GM04504 (cell line): ENCODE data around the gene IL1RAP.

Experiments
- DNase-seq: peaks from one replicate; pipeline ENCODE4 v3.0.0-alpha.2; 2012; ENCODE audit warnings: low read depth

IL1RAP gene

GRCh38 chr3:190615060-190615384, 101.1 kb downstream of the IL1RAP start:
- no peak for DNase-seq

DNA sequence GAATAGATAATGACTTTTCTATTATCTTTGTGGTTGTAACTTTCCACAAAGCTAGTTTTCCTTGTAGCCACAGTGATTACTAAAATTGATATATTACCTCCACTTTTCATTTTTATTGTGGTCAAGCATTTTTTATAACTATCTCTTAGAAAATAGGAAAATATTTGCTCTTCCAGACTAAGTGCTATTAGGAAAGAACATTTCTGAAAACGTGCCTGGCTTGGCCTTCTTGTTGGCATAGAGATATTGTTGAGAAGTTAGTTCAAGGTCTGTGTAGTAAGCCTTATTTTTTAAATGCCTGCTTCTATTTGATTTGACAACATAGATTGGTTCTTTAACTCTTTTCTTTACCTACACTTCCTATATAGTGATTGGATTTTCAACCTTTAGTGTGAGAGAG, 101.7 kb downstream of the IL1RAP start:
- no peak for DNase-seq

DNA sequence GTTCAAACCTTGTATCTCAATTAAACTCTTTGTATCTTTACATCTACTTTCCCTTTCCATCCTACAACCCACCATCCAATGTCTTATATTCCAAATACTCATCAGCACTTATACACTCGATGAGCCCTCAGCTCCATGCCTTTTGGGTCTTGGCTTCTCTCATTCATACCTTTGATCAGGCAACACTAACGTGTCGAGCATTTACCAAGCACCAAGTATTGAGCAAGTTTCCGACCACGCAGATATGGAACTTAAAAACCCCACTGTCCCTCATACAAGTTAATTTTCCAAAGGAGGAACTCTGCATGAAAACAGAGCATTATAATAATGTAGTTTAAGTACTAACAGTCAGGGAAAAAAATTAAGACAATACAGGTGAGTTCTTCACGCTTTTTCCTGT, 102.8 kb downstream of the IL1RAP start:
- no peak for DNase-seq

DNA sequence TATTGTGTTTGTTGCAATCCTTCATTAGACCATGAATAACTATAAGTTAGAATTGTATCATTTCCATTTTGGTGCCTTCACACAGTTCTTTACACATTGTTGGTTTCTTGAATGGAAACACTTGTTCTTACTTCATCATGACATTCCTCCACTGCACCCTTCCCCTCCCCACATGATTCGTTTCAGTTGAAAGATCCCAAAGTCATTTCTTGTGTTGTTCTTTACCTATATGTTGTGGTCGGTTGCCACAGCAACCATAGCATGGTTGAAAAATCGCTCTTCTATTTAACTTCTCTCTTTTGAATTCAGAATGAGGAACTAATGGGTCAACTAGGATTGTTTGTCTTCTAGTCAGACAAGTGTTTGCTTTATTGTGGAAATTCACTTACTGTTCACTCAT, 103.3 kb downstream of the IL1RAP start:
- no peak for DNase-seq

GRCh38 chr3:190618330-190619030, 104.6 kb downstream of the IL1RAP start:
- no peak for DNase-seq

DNA sequence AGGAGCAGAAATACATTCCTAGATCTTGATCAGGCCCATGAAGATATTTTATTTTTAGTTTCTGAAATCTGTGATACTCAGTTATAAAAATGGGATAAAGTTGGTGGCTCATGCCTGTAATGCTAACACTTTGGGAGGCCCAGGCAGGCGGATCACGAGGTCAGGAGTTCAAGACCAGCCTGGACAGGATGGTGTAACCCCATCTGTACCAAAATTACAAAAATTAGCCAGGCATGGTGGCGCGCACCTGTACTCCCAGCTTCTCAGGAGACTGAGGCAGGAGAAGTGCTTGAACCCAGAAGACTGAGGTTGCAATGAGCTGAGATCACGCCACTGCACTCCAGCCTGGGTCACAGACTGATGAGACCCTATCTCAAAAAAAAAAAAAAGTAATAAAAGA, 105.5 kb downstream of the IL1RAP start:
- no peak for DNase-seq

- DNase-seq, result no peak
Measured at GRCh38 chr3:190619761-190620160, 105.9 kb downstream of the IL1RAP start.

GRCh38 chr3:190620886-190621608, 107.2 kb downstream of the IL1RAP start:
- no peak for DNase-seq

GRCh38 chr3:190621927-190622326, 108.0 kb downstream of the IL1RAP start:
- DNase-seq, result no peak

- DNase-seq, result no peak
Measured at GRCh38 chr3:190624282-190624681, 110.4 kb downstream of the IL1RAP start.

- DNase-seq, result no peak
Measured at GRCh38 chr3:190626951-190627620, 113.2 kb downstream of the IL1RAP start.

- DNase-seq, result no peak
Measured at GRCh38 chr3:190629088-190629487, 115.2 kb downstream of the IL1RAP start.

DNA sequence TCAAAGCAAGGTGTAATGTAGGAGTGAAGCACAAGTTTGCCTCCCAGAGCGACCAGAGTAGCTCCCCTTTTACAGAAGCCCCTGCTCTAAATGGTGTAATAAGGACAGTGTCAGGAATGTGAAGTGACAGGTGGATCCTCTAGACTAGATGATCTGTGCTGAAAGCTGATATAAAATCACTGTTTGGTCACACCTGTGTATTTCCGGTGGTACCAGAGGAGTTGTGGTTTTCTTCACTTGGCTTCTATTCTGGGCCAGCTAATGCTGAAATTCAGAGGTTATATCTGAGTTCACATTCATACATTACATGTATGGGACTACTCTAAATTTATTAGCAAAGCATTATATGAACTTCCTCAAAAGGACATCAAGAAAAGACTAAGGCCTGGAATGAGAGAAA, 117.4 kb downstream of the IL1RAP start:
- no peak for DNase-seq

- DNase-seq, result no peak
Measured at GRCh38 chr3:190641564-190641963, 127.7 kb downstream of the IL1RAP start.

- DNase-seq, result no peak
Measured at GRCh38 chr3:190642016-190642415, 128.1 kb downstream of the IL1RAP start.

DNA sequence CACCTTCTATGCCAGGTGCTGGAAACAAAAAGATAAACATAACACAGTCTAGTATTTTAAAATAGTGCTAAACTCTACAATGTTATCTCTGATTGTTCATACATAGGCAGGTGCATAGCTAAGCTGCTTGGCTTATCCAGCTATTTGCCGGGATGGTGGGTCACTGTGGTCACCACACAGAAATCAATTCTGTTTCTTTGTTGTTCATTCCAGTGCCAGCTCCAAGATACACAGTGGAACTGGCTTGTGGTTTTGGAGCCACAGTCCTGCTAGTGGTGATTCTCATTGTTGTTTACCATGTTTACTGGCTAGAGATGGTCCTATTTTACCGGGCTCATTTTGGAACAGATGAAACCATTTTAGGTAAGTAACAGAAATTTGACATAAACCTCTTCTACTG, 130.2 kb downstream of the IL1RAP start:
- DNase-seq, result no peak

DNA sequence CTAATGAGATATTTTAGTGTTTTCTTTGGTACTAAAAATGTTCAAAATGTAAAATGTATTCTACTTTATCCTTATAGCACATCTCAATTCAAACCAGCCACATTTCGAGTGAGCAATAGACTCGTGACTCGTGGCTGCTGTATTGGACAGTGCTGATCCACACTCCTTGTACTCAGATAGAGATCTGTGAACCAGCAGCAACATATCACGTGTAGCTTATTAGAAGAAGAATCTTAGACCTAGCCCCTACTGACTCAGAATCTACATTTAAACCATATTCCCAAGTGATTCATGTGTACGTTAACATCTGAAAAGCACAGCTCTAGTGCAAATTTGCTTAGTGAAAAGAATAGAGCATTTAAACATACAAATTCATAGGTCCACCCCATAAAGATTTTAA, 130.9 kb downstream of the IL1RAP start:
- peak; percentile 19 for DNase-seq

DNA sequence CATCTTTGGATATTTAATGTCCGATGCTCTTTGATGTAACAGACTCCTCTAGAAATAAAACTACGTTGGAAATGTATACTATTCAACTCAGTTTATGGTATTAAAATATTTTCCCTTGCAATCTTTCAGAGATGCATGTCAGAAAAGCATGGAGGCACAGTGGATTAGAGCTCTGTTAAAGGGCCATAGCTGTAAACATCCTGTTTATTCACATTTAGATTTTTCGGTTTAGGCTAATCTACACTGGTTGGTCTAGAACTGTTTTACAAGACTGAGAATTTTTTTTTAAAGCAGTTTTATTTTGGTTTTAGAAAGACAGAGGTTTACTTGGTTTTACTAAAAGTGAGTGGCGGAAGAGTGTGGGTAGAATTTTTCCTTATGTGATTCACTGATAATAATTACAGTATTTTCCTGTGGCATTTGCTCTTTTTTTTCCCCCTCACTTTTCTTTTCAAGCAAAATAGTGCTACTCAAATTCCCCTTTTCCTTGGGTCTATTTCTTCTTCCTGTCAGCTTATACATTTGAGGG, 132.1 kb downstream of the IL1RAP start:
- no peak for DNase-seq

- DNase-seq, result no peak
Measured at GRCh38 chr3:190646996-190647395, 133.1 kb downstream of the IL1RAP start.

GRCh38 chr3:190655933-190656332, 142.0 kb downstream of the IL1RAP start:
- DNase-seq, result no peak

DNA sequence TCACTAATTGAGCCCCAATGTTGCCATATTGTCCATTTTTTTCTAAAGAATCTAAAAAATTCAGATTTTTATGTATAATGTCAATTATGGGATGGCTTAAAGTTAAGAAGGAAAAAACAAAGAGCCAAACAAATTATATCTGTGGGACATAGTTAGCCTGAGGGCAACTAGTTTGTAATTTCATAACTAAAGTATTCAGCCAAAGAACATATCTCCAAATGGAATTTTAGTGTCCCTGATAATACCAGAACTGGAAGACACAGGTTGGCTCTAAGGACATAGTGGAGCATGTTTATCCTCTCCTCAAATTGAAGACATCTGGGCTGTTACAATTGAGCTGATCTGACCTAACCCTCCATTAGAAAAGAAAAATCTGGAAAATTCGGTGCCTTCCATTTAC, 144.2 kb downstream of the IL1RAP start:
- no peak for DNase-seq

GRCh38 chr3:190666821-190667220, 152.9 kb downstream of the IL1RAP start:
- DNase-seq, result no peak

GRCh38 chr3:190671658-190672057, 157.8 kb downstream of the IL1RAP start:
- no peak for DNase-seq
